OCI-LY1 (cell line): Measurements from ENCODE around the gene CNTNAP2.

Source experiments
- CTCF ChIP-seq: fragments of 200-600 bp; sonication (generic), shearing (Covaris generic); IDR thresholded peaks from 2 replicates; pipeline ENCODE4 v1.5.1; 2017; ENCODE audit warnings: mild to moderate bottlenecking, antibody characterized with exemption, low read length, moderate library complexity, mixed read lengths
- EZH2 ChIP-seq: fragments of 200-600 bp; sonication (generic), shearing (Covaris generic); IDR thresholded peaks from 2 replicates; pipeline ENCODE4 v1.8.0; 2017; ENCODE audit warnings: borderline replicate concordance, mixed run types, mild to moderate bottlenecking, antibody characterized with exemption, low read length, moderate library complexity, mixed read lengths

DNA sequence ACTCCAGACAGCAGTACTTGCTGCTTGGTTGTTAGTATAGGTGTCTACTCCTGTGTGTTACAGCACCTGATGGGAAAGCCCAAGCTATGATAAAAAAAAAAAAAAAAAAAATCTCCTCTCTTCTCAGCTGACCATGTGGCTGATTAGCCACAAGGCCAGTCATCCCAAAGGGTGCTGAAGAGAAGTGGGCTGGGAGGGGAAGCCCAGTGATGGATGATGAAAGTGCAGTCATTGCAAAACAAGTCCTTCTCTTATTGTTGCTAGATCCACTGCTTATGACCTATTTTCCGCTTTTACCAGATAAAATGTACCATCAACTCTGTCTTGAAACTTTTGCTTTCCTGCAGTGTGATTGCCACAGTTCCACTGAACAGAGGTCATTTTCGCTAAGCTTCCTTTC, 1381.5 kb downstream of the CNTNAP2 start:
- TF ChIP-seq CTCF (no peak), EZH2 (no peak)
